SK-N-SH (cell line): Measurements from ENCODE around the gene CUEDC1.

Source experiments
- ELF1 ChIP-seq: IDR thresholded peaks from 2 replicates; pipeline ENCODE4 v1.4.0; 2012
- FOXJ3 ChIP-seq: sonication (generic); formaldehyde crosslinking; IDR thresholded peaks from 2 replicates; pipeline ENCODE4 v1.5.1; 2020; ENCODE audit warnings: mild to moderate bottlenecking, missing genetic modification reagents
- MXI1 ChIP-seq: IDR thresholded peaks from 2 replicates; pipeline ENCODE4 v1.6.1; 2012; ENCODE audit warnings: mild to moderate bottlenecking, low read depth, low read length, improper control_type of control experiment
- NFIC ChIP-seq: IDR thresholded peaks from 2 replicates; pipeline ENCODE4 v1.4.0; 2012; ENCODE audit warnings: borderline replicate concordance
- NRF1 ChIP-seq: IDR thresholded peaks from 2 replicates; pipeline ENCODE4 v1.6.1; 2012; ENCODE audit warnings: low read depth, mild to moderate bottlenecking, low read length
- RAD21 ChIP-seq: IDR thresholded peaks from 2 replicates; pipeline ENCODE4 v1.6.1; 2012; ENCODE audit warnings: mild to moderate bottlenecking, low read length
- TAF1 ChIP-seq: IDR thresholded peaks from 2 replicates; pipeline ENCODE4 v1.6.1; 2012; ENCODE audit warnings: low read depth, mild to moderate bottlenecking, low read length, moderate library complexity, borderline replicate concordance
- TF ChIP-seq, protein P1 (sequence below): fragments of 200-600 bp; sonication (generic); IDR thresholded peaks from 2 replicates; pipeline ENCODE4 v1.6.1; 2017; ENCODE audit warnings: antibody characterized with exemption, mild to moderate bottlenecking, moderate library complexity
- TF ChIP-seq, protein P2 (sequence below): IDR thresholded peaks from 2 replicates; pipeline ENCODE4 v1.4.0; 2012; ENCODE audit warnings: low read depth, borderline replicate concordance
- TF ChIP-seq, protein P3 (sequence below): IDR thresholded peaks from 2 replicates; pipeline ENCODE4 v1.6.1; 2012; ENCODE audit warnings: mild to moderate bottlenecking, low read depth, low read length, moderate library complexity

DNA sequence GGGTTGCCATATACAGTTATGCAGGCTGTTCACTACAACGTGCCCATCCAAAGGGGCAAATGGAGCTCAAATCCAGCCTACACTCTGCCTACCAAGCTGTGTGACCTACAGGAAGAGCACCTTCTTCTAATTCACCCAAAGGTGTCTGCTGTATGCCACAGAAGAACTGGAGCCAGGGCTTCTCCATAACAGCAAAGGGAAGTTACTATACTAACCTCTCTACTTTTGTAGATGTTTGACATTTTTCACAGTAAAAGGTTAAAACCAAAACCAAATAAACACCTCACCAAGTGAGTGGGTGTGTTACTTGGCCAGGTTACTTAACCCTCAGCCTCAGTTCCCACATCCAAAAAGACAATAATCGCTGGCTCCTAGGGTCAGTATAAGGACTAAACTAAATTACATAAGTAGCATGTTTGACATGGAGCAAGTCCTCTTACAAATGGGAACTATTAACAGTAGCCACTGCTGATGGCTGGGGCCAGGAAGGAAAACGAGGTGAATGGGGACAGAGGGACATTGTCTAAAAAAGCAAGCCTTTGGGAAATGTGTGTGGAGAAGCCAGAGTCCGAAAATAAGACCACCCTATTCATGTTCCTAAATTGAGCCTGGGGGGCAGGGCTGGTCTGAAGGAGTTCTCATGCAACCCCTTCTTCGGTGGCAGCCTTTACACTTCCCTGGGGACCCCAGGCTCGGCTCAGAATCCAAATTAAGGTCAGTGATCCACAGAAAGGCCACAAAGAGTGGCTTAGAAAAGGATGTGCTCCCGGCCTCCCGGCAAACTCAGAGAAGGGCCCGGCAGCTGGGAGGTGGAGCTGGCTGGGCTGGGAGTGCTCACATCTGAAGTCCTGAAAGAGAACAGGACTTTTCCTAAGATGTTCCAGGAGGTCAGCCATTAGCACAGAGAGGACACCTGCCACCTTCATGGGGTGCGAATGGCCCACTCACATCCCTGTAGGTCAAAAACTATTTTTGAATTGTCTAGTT lies 13.5 kb downstream of the CUEDC1 start:
- TF ChIP-seq, protein P1, sequence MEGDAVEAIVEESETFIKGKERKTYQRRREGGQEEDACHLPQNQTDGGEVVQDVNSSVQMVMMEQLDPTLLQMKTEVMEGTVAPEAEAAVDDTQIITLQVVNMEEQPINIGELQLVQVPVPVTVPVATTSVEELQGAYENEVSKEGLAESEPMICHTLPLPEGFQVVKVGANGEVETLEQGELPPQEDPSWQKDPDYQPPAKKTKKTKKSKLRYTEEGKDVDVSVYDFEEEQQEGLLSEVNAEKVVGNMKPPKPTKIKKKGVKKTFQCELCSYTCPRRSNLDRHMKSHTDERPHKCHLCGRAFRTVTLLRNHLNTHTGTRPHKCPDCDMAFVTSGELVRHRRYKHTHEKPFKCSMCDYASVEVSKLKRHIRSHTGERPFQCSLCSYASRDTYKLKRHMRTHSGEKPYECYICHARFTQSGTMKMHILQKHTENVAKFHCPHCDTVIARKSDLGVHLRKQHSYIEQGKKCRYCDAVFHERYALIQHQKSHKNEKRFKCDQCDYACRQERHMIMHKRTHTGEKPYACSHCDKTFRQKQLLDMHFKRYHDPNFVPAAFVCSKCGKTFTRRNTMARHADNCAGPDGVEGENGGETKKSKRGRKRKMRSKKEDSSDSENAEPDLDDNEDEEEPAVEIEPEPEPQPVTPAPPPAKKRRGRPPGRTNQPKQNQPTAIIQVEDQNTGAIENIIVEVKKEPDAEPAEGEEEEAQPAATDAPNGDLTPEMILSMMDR = no peak
- TF ChIP-seq ELF1 (no peak), RAD21 (no peak), TAF1 (0 out of 2 replicates have a peak, but pooled peaks have one; percentile 8), MXI1 (no peak), NRF1 (no peak), NFIC (no peak), FOXJ3 (CRISPR knock-in tag) (no peak)
- TF ChIP-seq, protein P2, sequence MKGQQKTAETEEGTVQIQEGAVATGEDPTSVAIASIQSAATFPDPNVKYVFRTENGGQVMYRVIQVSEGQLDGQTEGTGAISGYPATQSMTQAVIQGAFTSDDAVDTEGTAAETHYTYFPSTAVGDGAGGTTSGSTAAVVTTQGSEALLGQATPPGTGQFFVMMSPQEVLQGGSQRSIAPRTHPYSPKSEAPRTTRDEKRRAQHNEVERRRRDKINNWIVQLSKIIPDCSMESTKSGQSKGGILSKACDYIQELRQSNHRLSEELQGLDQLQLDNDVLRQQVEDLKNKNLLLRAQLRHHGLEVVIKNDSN = no peak
- TF ChIP-seq, protein P3, sequence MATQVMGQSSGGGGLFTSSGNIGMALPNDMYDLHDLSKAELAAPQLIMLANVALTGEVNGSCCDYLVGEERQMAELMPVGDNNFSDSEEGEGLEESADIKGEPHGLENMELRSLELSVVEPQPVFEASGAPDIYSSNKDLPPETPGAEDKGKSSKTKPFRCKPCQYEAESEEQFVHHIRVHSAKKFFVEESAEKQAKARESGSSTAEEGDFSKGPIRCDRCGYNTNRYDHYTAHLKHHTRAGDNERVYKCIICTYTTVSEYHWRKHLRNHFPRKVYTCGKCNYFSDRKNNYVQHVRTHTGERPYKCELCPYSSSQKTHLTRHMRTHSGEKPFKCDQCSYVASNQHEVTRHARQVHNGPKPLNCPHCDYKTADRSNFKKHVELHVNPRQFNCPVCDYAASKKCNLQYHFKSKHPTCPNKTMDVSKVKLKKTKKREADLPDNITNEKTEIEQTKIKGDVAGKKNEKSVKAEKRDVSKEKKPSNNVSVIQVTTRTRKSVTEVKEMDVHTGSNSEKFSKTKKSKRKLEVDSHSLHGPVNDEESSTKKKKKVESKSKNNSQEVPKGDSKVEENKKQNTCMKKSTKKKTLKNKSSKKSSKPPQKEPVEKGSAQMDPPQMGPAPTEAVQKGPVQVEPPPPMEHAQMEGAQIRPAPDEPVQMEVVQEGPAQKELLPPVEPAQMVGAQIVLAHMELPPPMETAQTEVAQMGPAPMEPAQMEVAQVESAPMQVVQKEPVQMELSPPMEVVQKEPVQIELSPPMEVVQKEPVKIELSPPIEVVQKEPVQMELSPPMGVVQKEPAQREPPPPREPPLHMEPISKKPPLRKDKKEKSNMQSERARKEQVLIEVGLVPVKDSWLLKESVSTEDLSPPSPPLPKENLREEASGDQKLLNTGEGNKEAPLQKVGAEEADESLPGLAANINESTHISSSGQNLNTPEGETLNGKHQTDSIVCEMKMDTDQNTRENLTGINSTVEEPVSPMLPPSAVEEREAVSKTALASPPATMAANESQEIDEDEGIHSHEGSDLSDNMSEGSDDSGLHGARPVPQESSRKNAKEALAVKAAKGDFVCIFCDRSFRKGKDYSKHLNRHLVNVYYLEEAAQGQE = no peak
